ENCODE measurements around the gene EME1.

GRCh38 chr17:50359005-50359699, 13.9 kb upstream of the EME1 start:
- TF ChIP-seq CTCF (CRISPR knock-in tag; IDR thresholded peaks at IDR 0.05) (no peak; the same call in 1 of the 2 replicates), ZNF3 (CRISPR knock-in tag; IDR thresholded peaks at IDR 0.05) (no peak), ZNF781 (CRISPR knock-in tag; IDR thresholded peaks at IDR 0.05; ENCODE audit: borderline replicate concordance, not compliant biosample characterization) (no peak), MYNN (CRISPR knock-in tag; IDR thresholded peaks at IDR 0.05; ENCODE audit: low read depth) (no peak), MEIS1 (CRISPR knock-in tag; IDR thresholded peaks at IDR 0.05; ENCODE audit: borderline replicate concordance) (no peak), SALL1 (CRISPR knock-in tag; IDR thresholded peaks at IDR 0.05) (no peak)
- TF ChIP-seq, protein P1, sequence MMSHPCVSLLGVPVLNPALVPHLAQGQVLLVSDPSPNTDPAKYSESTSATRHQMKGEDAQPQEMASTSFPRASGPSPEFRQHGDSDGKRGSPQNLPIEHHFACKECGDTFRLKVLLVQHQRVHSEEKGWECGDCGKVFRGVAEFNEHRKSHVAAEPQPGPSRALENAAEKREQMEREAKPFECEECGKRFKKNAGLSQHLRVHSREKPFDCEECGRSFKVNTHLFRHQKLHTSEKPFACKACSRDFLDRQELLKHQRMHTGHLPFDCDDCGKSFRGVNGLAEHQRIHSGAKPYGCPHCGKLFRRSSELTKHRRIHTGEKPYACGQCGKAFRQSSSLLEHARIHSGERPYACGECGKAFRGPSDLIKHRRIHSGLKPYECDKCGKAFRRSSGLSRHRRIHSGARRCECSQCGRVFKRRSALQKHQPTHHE (CRISPR knock-in tag; IDR thresholded peaks at IDR 0.05; ENCODE audit: borderline replicate concordance), result no peak
